Tibial nerve (tissue), 4 donors: ENCODE results near the gene SLC25A42. TPM values are rescaled to one million over a fixed set of nuclear protein-coding genes. Genes with fewer than 3 reads are reported as not detected.
"Not testable (repeated sequence)": the region's sequence is repeated elsewhere in the genome, so short reads cannot be mapped to it uniquely, and the experiment has no call there.

Source experiments
- DNase-seq, 2 donors: peaks; one replicate each; pipeline ENCODE4 v3.0.0-alpha.2; 2019; ENCODE audit warnings: low spot score in 2 of 2
- H3K27ac ChIP-seq, 4 donors: fragments of 200-600 bp; sonication (generic) in 3 of 4; one replicate each; pipeline ENCODE4 v1.5.1; 2017 to 2019; ENCODE audit warnings: mild to moderate bottlenecking in 1 of 4
- H3K27me3 ChIP-seq, 2 donors: fragments of 200-600 bp; sonication (generic) in 1 of 2; one replicate each; pipeline versions ENCODE4 v1.5.1 to v1.6.0; 2017 to 2019
- H3K36me3 ChIP-seq, 3 donors: fragments of 200-600 bp; sonication (generic); one replicate each; pipeline ENCODE4 v1.5.1; 2018 to 2019
- H3K4me1 ChIP-seq, 4 donors: fragments of 200-600 bp; sonication (generic) in 3 of 4; one replicate each; pipeline ENCODE4 v1.5.1; 2017 to 2019
- H3K4me3 ChIP-seq, 4 donors: fragments of 200-600 bp; sonication (generic) in 3 of 4; one replicate each; pipeline ENCODE4 v1.5.1; 2017 to 2019; ENCODE audit warnings: mild to moderate bottlenecking in 1 of 4, moderate library complexity in 1 of 4
- H3K9me3 ChIP-seq, 4 donors: fragments of 200-600 bp; sonication (generic) in 3 of 4; one replicate each; pipeline ENCODE4 v1.5.1; 2017 to 2019
- EP300 ChIP-seq, 2 donors: sonication (generic); formaldehyde crosslinking; IDR thresholded peaks; one replicate each; pipeline ENCODE4 v1.6.1; 2017; ENCODE audit warnings: antibody characterized with exemption in 2 of 2, mild to moderate bottlenecking in 1 of 2
- POLR2A ChIP-seq, 2 donors: fragments of 450-650 bp; IDR thresholded peaks; one replicate each; pipeline ENCODE4 v1.6.1; 2017; ENCODE audit warnings: antibody characterized with exemption in 2 of 2, mild to moderate bottlenecking in 2 of 2, moderate library complexity in 2 of 2
- WGBS, 2 donors: methylation state at CpG; one replicate each; pipeline ENCODE4 v1.1.5; 2018; 5-methylcytosine and 5-hydroxymethylcytosine counted together
- total RNA-seq, 4 donors: library from RNA; depleted of rRNA; stranded (reverse); fragments of >200 nt; gene quantifications; one replicate each; pipeline ENCODE4 v1.1.0, GENCODE V29; 2016
- TF ChIP-seq, protein P1 (sequence below), 5 experiments: fragments of 200-600 bp in 3 of 5; fragments of 450-650 bp in 2 of 5; sonication (generic) in 3 of 5; IDR thresholded peaks; one replicate each; pipeline ENCODE4 v1.5.1; 2016 to 2019; ENCODE audit warnings: antibody characterized with exemption in 5 of 5, mild to moderate bottlenecking in 3 of 5, moderate library complexity in 2 of 5

SLC25A42 gene
- total RNA-seq, 4 donors from 2014 or later: 13.8 to 25.5 (median 15.5) TPM

DNA sequence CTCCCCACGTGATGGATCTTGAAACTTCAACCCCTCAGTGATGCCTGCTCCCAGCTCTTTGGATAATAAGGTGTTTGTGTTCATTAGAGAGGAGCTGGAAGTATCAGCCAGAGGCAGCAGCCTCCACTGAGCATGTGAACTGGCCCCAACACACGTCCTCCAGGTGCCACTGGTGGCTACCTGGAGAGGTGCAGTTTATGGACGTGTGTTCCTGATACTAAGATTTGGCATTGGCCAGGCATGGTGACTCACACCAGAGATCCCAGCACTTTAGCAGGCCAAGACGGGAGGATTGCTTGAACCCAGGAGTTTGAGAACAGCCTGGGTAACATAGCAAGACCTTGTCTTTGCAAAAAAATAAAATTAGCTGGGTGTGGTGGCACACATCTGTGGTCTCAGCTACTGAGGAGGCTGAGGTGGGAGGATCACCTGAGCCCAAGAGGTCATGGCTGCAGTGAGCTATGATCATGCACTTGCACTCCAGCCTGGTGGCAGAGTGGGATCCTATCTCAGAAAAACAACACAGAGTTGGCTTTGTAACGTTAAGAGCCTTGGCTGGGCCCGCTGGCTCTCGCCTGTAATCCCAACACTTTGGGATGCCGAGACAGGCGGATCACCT is 34.4 kb downstream of the SLC25A42 start:
- peaks cover 0 to 69% (median 0%) of the 10 kb centered on the region in 3 donors for H3K36me3 ChIP-seq
- TF ChIP-seq POLR2A (IDR thresholded peaks at IDR 0.05) (no peak), EP300 (IDR thresholded peaks at IDR 0.05) (no peak)
- TF ChIP-seq, protein P1, sequence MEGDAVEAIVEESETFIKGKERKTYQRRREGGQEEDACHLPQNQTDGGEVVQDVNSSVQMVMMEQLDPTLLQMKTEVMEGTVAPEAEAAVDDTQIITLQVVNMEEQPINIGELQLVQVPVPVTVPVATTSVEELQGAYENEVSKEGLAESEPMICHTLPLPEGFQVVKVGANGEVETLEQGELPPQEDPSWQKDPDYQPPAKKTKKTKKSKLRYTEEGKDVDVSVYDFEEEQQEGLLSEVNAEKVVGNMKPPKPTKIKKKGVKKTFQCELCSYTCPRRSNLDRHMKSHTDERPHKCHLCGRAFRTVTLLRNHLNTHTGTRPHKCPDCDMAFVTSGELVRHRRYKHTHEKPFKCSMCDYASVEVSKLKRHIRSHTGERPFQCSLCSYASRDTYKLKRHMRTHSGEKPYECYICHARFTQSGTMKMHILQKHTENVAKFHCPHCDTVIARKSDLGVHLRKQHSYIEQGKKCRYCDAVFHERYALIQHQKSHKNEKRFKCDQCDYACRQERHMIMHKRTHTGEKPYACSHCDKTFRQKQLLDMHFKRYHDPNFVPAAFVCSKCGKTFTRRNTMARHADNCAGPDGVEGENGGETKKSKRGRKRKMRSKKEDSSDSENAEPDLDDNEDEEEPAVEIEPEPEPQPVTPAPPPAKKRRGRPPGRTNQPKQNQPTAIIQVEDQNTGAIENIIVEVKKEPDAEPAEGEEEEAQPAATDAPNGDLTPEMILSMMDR (IDR thresholded peaks at IDR 0.05): no peak
- H3K4me1 ChIP-seq: peaks cover 0 to 20% (median 0%) of the 10 kb centered on the region in 4 donors
- H3K4me3 ChIP-seq: no peak overlapping the region
- 81 to 84% methylated on average over 9 of the region's 9 CpGs for WGBS, 2 donors
- no peak for DNase-seq
- H3K27ac ChIP-seq: no peak overlapping the region
- H3K9me3 ChIP-seq: no peaks in the 10 kb centered on the region
- no peaks in the 10 kb centered on the region for H3K27me3 ChIP-seq

- H3K36me3 ChIP-seq: peaks cover 0 to 69% (median 0%) of the 10 kb centered on the region in 3 donors
- no peak overlapping the region for H3K4me3 ChIP-seq
- no peaks in the 10 kb centered on the region for H3K9me3 ChIP-seq
- no peak for DNase-seq
- no peak for TF ChIP-seq EP300 (IDR thresholded peaks at IDR 0.05)
- TF ChIP-seq, protein P1 (IDR thresholded peaks at IDR 0.05): no peak
- TF ChIP-seq POLR2A (IDR thresholded peaks at IDR 0.05): no peak
- WGBS, 2 donors: 81 to 84% methylated on average over 18 of the region's 18 CpGs
- H3K27ac ChIP-seq: no peak overlapping the region
- H3K27me3 ChIP-seq: no peaks in the 10 kb centered on the region
- peaks cover 0 to 20% (median 0%) of the 10 kb centered on the region in 4 donors for H3K4me1 ChIP-seq
Measured at GRCh38 chr19:19098703-19099632, 35.2 kb downstream of the SLC25A42 start.

GRCh38 chr19:19101540-19101939 is 37.7 kb downstream of the SLC25A42 start:
- WGBS, 2 donors: 69 to 96% methylated on average over 4 to 8 of the region's 8 CpGs
- Histone ChIP-seq H3K4me3 (no peak overlapping the region), H3K36me3 (peaks cover 0 to 66% (median 0%) of the 10 kb centered on the region in 3 donors), H3K27ac (no peak overlapping the region), H3K9me3 (no peaks in the 10 kb centered on the region), H3K27me3 (no peaks in the 10 kb centered on the region), H3K4me1 (peaks cover 0 to 19% (median 0%) of the 10 kb centered on the region in 4 donors)
- TF ChIP-seq POLR2A (IDR thresholded peaks at IDR 0.05): no peak
- TF ChIP-seq, protein P1 (IDR thresholded peaks at IDR 0.05): no peak
- no peak for TF ChIP-seq EP300 (IDR thresholded peaks at IDR 0.05)
- no peak for DNase-seq

DNA sequence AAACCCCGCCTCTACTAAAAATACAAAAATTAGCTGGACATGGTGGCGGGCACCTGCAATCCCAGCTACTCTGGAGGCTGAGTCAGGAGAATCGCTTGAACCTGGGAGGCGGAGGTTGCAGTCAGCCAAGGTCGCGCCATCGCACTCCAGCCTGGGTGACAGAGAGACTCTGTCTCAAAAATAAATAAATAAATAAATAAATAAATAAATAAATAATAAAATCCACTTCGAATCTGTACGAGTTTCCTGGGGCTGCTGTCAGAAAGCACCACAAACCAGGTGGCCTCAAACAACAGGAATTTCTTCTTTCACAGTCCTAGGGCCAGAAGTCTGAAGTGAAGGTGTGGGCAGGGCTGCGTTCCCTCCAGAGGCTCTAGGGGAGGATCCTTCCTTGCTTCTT is 38.8 kb downstream of the SLC25A42 start:
- H3K27ac ChIP-seq, H3K9me3 ChIP-seq, H3K27me3 ChIP-seq, H3K4me3 ChIP-seq, DNase-seq: not testable (repeated sequence)
- 93 to 95% methylated on average over 10 of the region's 10 CpGs for WGBS, 2 donors
- Histone ChIP-seq H3K36me3 (peaks cover 0 to 59% (median 0%) of the 10 kb centered on the region in 3 donors), H3K4me1 (peaks cover 0 to 19% (median 0%) of the 10 kb centered on the region in 4 donors)

DNA sequence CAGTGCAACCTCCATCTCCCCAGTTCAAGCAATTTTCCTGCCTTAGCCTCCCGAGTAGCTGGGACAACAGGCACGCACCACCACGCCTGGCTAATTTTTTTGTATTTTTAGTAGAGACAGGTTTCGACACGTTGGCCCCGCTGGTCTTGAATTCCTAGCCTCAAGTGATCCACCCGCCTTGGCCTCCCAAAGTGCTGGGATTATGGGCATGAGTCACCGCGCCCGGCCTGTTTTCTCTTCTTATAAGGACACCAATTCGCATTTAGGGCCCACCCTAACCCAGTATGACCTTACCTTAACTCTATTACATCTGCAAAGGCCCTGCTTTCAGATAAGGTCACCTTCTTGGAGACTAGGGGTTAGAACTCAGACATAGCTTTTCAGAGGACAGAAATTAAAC is 39.4 kb downstream of the SLC25A42 start:
- 96 to 98% methylated on average over 11 of the region's 11 CpGs for WGBS, 2 donors
- no peaks in the 10 kb centered on the region for H3K27me3 ChIP-seq

More for the DNA sequence above, 39.4 kb downstream of the SLC25A42 start:
- H3K9me3 ChIP-seq: no peaks in the 10 kb centered on the region
- no peak overlapping the region for H3K27ac ChIP-seq
- no peak overlapping the region for H3K4me3 ChIP-seq
- DNase-seq: no peak
- H3K36me3 ChIP-seq: peaks cover 0 to 59% (median 0%) of the 10 kb centered on the region in 3 donors
- no peak for TF ChIP-seq POLR2A (IDR thresholded peaks at IDR 0.05)
- TF ChIP-seq, protein P1 (IDR thresholded peaks at IDR 0.05): no peak
- no peak for TF ChIP-seq EP300 (IDR thresholded peaks at IDR 0.05)
- peaks cover 0 to 19% (median 0%) of the 10 kb centered on the region in 4 donors for H3K4me1 ChIP-seq
